Measurements from ENCODE around the gene SH3GLB1. TPM values are rescaled to one million over a fixed set of nuclear protein-coding genes. Genes with fewer than 3 reads are reported as not detected.

SH3GLB1 gene
- total and polyA plus RNA-seq, 4 donors: 14.1 to 25.2 (median 18.3) TPM

- no peak overlapping the region for H3K9ac ChIP-seq (ENCODE audit: low read depth in 1 of 2, low read length in 2 of 2)
- H3K36me3 ChIP-seq (ENCODE audit: control insufficient read depth in 4 of 4, insufficient read depth in 3 of 4, low read depth in 1 of 4, low read length in 3 of 4): peaks cover 0 to 5% (median 2%) of the 10 kb centered on the region in 4 donors
- no peak overlapping the region for H3K4me3 ChIP-seq (ENCODE audit: low read depth in 1 of 3, low read length in 3 of 3)
- TF ChIP-seq SP1 (IDR thresholded peaks at IDR 0.05): no peak
- TF ChIP-seq JUND (IDR thresholded peaks at IDR 0.05): no peak
- TF ChIP-seq ZBTB33 (IDR thresholded peaks at IDR 0.05): no peak
- no peak for TF ChIP-seq HNF4A (conservative IDR thresholded peaks at IDR 0.05)
- no peak for TF ChIP-seq NR2F2 (IDR thresholded peaks at IDR 0.05)
- TF ChIP-seq TAF1 (conservative IDR thresholded peaks at IDR 0.05): no peak
- TF ChIP-seq FOXA1 (IDR thresholded peaks at IDR 0.05): no peak
- no peak for TF ChIP-seq MAX (IDR thresholded peaks at IDR 0.05)
- no peak for TF ChIP-seq RAD21 (IDR thresholded peaks at IDR 0.05)
- TF ChIP-seq HNF4G (IDR thresholded peaks at IDR 0.05): no peak
- no peak for TF ChIP-seq EGR1 (IDR thresholded peaks at IDR 0.05; ENCODE audit: low read depth in 2 of 2)
- TF ChIP-seq GABPA (IDR thresholded peaks at IDR 0.05 in 1 of 2, conservative IDR thresholded peaks at IDR 0.05 in 1 of 2): no peak
- TF ChIP-seq CTCF (IDR thresholded peaks at IDR 0.05; ENCODE audit: low read depth, low read length, missing input control): no peak
- TF ChIP-seq REST (IDR thresholded peaks at IDR 0.05): no peak
- no peak for TF ChIP-seq YY1 (IDR thresholded peaks at IDR 0.05)
- TF ChIP-seq RXRA (IDR thresholded peaks at IDR 0.05): no peak
- no peak for TF ChIP-seq ATF3 (IDR thresholded peaks at IDR 0.05)
- TF ChIP-seq FOXA2 (IDR thresholded peaks at IDR 0.05): no peak
- no peak overlapping the region for H3K27ac ChIP-seq (ENCODE audit: low read depth in 1 of 2, low read length in 2 of 2)
- H3K27me3 ChIP-seq (ENCODE audit: control insufficient read depth in 4 of 4, insufficient read depth in 4 of 4, low read length in 3 of 4): no peaks in the 10 kb centered on the region
- WGBS: 84% methylated on average over 2 of the region's 2 CpGs
- H3K9me3 ChIP-seq (ENCODE audit: control insufficient read depth in 4 of 4, low read length in 3 of 4): no peaks in the 10 kb centered on the region
- peaks cover 0 to 7% (median 2%) of the 10 kb centered on the region in 4 donors for H3K4me1 ChIP-seq (ENCODE audit: control insufficient read depth in 4 of 4, insufficient read depth in 4 of 4, low read length in 3 of 4)
- no peak for DNase-seq (ENCODE audit: low spot score)
Measured at GRCh38 chr1:86712088-86712860, 7.9 kb downstream of the SH3GLB1 start.
